GM12891 (cell line): ENCODE data around the gene ELMOD3.
"Not testable (repeated sequence)": the region's sequence is repeated elsewhere in the genome, so short reads cannot be mapped to it uniquely, and the experiment has no call there.

Source experiments
- DNase-seq: peaks from one replicate; pipeline ENCODE4 v3.0.0; 2011; ENCODE audit warnings: low spot score; ENCODE audit not compliant: insufficient read length
- FAIRE-seq: peaks from 2 replicates; lab custom pipeline; 2011; peaks lifted over from hg19 to GRCh38; lab: Jason Lieb, UNC
- PAX5 ChIP-seq: IDR thresholded peaks from 2 replicates; pipeline ENCODE4 v1.6.1; 2011; ENCODE audit warnings: low read length, moderate library complexity, mild to moderate bottlenecking; ENCODE audit not compliant: insufficient read depth, severe bottlenecking
- POLR2A ChIP-seq: IDR thresholded peaks from 2 replicates; pipeline ENCODE4 v1.6.1; 2011; ENCODE audit warnings: low read depth, low read length, control low read depth
- POLR2AphosphoS5 ChIP-seq: IDR thresholded peaks from 2 replicates; pipeline ENCODE4 v1.6.1; 2011; ENCODE audit warnings: low read depth, low read length, control low read depth
- POU2F2 ChIP-seq: IDR thresholded peaks from 2 replicates; pipeline ENCODE4 v1.6.1; 2011; ENCODE audit warnings: low read depth, mild to moderate bottlenecking, control low read depth, low read length, moderate library complexity
- SPI1 ChIP-seq: IDR thresholded peaks from 2 replicates; pipeline ENCODE4 v1.6.1; 2011; ENCODE audit warnings: low read depth, low read length, control low read depth
- TAF1 ChIP-seq: IDR thresholded peaks from 2 replicates; pipeline ENCODE4 v1.6.1; 2011; ENCODE audit warnings: low read depth, low read length, control low read depth

ELMOD3 gene

DNA sequence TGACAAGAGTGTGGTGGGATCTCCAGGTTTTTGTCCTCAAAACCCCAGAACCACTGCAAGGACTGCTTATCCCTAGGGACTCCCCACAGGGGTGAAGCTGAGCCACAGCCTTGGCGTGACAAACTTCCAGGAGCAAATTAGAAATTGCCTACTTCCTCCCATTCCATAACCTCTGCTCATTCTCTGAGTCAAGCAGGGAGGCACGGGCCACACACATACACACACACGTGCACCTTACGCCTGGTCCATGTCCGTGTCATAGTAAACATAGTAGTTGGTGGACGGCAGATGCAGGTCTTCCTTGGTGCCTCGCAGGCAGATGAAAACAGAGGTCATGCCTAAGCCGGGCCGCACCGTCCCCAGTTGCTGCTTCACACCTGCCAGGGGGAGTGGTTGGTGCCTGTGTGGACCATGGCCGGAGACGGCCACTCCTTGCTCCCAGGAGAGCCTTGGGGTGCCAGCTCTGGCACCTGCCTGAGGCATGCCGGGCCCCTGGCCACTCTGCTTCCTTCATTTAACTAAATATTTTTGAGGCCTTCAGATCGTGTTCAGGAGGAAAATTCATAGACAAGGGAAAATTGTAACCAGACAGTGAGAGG lies 10.1 kb upstream of the ELMOD3 start:
- no peak for DNase-seq
- TF ChIP-seq POLR2A (no peak), TAF1 (no peak), POLR2AphosphoS5 (no peak), POU2F2 (no peak)
- FAIRE-seq: no peak

- FAIRE-seq (no peak), DNase-seq (no peak)
- no peak for TF ChIP-seq TAF1
- TF ChIP-seq POLR2AphosphoS5: no peak
- TF ChIP-seq PAX5: no peak
- no peak for TF ChIP-seq POU2F2
- TF ChIP-seq POLR2A: no peak
- TF ChIP-seq SPI1: no peak
Observed at GRCh38 chr2:85347599-85347998, 7.0 kb upstream of the ELMOD3 start.

DNA sequence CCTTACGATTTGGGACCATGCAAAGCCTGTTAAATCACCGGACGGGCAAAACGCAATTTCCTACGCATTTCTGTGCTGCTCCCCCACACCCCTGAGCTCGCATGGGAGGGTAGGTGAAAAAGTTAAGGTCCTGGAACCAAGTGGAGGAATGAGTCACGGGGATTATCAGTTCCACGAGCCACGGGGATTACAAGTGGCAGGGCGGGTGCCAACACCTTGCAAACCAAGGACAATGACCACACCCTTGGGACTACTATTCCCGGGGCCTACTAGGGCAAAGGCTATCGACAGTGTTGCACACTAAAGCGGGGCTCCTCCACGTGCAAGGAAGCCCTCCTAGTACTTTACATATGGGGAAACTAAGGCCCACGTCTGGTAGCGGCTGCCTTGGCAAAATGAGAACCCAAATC lies 688 bp upstream of the ELMOD3 start:
- TF ChIP-seq PAX5 (no peak), TAF1 (no peak), POLR2AphosphoS5 (no peak), POU2F2 (no peak), POLR2A (no peak), SPI1 (no peak)
- DNase-seq (no peak), FAIRE-seq (no peak)

- no peak for TF ChIP-seq SPI1
- no peak for TF ChIP-seq PAX5
- no peak for TF ChIP-seq POLR2AphosphoS5
- TF ChIP-seq POLR2A: no peak
- no peak for TF ChIP-seq POU2F2
- DNase-seq: no peak
- no peak for FAIRE-seq
Observed at GRCh38 chr2:85355073-85355410, 473 bp downstream of the ELMOD3 start.

DNA sequence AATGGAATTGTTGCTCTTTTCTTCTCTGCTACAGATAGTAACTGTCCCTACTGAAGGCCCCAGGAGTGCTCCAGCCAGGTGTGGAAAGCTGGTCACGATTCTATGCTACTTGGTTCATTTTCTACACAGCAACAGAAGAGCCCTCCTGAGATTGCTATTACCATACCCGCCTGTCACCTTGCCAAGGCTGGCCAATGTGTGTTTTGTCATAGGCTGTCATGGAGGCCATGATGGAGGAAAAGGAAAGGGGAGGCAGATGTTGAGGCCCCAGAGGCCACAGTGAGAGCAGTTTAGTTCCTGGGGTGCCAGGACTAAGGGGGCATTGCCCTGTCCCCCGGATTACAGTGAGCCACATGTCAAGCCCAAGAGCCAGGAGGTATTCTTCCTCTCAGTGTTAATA lies 952 bp downstream of the ELMOD3 start:
- no peak for FAIRE-seq
- no peak for TF ChIP-seq SPI1
- no peak for DNase-seq

DNA sequence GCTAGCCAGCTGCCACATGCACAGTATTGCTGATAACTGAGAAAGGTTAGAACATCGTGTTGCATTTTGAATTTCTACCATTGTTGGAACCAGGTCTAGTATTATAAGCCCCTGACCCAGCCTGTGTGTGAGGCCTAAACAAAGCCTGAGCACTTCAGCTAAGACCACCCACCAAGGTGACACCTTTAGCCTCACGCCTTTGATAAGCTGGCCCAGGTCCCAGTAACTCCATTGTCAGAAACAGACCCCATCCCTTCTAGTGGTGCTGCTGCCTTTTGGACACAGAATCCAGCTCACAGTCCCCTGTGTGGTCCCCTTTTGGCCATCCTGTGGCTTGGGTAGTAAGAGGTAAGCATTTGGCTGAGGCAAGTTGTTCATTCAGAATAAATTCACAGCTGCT lies 1.6 kb downstream of the ELMOD3 start:
- FAIRE-seq: no peak
- TF ChIP-seq POU2F2 (no peak), PAX5 (no peak), TAF1 (no peak), POLR2A (no peak), SPI1 (no peak), POLR2AphosphoS5 (no peak)
- no peak for DNase-seq

DNA sequence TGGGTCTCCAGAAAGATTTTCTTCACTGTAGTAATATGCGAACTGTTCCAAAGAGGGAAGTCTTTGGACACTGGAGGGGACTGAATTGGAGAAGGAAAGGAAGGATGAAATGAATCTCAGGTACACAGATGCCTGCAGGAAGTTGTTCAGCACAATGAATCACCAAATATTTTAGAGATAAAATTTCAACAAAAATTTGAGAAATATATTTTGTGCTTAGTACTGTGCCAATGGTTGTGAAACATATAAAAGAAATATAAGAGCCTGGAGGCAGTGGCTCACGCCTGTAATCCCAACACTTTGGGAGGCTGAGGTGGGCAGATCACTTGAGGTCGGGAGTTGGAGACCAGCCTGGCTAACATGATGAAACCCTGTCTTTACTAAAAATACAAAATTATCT lies 3.2 kb downstream of the ELMOD3 start:
- DNase-seq (no peak), FAIRE-seq (no peak)
- no peak for TF ChIP-seq SPI1
- no peak for TF ChIP-seq POLR2A
- no peak for TF ChIP-seq POU2F2
- TF ChIP-seq POLR2AphosphoS5: no peak

DNA sequence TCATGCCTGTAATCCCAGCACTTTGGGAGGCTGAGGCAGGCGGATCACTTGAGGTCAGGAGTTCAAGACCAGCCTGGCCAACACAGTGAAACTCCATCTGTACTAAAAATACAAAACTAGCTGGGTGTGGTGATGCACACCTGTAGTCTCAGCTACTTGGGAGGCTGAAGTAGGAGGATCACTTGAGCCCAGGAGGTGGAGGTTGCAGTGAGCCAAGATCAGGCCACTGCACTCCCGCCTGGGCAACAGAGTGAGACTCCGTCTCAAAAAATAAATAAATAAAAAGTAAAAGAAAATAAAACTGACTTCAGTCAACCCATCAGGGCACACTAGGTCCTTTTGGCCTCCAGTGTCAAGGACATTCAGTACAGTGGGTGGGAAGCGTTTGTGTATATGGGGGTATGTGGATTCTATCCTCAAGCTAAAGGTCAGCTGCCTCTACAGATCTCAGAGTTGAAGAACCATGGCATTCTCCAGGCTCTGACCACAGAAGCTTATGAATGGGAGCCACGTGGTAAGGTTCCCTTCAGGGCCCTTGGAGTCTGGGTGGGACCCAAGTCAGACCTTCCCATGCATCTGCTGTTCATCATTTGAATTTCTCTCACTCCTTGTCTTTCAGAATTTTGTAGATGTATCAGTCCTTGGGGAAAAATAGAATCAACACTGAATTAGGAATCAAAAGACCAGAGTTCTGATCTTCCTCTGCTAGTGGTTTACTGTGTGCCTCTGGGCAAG lies 8.3 kb downstream of the ELMOD3 start:
- not testable (repeated sequence) for FAIRE-seq, DNase-seq

DNA sequence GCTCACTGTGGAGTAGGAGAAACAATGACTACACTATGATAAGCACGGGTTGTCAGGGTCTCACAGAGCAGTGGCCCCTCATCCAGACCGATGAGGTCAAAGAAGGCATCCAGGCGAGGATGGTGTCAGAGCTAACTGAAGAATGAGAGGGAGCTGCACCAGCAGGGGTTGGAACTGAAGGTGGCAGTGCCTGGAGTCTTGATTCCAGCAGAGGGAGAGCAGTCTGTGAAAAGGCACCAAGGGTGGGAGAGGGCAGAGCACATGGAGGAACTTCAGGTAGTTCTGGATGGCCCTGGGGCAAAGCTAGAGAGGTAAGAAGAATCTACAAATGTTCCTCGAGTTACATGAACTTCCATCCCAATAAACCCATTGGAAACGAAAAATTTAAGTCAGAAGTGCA lies 12.6 kb downstream of the ELMOD3 start:
- FAIRE-seq (no peak), DNase-seq (no peak)
- TF ChIP-seq POLR2AphosphoS5 (no peak), POU2F2 (no peak), PAX5 (no peak), TAF1 (no peak), SPI1 (no peak), POLR2A (no peak)

GRCh38 chr2:85368921-85369320 lies 14.4 kb downstream of the ELMOD3 start:
- FAIRE-seq (no peak), DNase-seq (no peak)
- TF ChIP-seq SPI1 (no peak), TAF1 (no peak), POU2F2 (no peak)

DNA sequence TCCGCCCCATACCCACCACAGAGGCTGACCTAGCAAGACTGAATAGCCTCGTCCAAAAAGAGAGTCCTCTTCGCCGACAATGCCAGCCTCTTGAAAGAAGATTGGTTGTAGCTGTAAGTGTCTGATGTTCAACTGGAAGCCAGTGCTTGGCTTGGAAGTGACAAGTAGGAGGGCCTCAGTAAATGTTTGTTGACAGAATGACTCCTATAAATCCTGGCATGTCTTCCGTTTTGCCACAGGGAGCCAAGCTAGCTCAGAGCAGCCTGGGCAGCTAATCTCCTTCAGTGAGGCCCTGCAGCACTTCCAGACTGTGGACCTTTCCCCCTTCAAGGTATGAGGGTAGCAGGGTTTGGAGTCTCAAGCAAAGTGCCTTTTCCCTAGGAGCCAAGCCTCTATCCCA lies 14.9 kb downstream of the ELMOD3 start:
- no peak for FAIRE-seq
- no peak for DNase-seq
- no peak for TF ChIP-seq POLR2AphosphoS5
- no peak for TF ChIP-seq POLR2A
- TF ChIP-seq POU2F2: no peak
- TF ChIP-seq TAF1: no peak
